Fibroblast of peridontal ligament (primary cell): ENCODE data around the gene FAM50A.
"Not testable (repeated sequence)": the region's sequence is repeated elsewhere in the genome, so short reads cannot be mapped to it uniquely, and the experiment has no call there.

Experiments
- DNase-seq: peaks from one replicate; pipeline ENCODE4 v3.0.0-alpha.2; 2010; ENCODE audit errors: extremely low read depth

FAM50A gene

DNA sequence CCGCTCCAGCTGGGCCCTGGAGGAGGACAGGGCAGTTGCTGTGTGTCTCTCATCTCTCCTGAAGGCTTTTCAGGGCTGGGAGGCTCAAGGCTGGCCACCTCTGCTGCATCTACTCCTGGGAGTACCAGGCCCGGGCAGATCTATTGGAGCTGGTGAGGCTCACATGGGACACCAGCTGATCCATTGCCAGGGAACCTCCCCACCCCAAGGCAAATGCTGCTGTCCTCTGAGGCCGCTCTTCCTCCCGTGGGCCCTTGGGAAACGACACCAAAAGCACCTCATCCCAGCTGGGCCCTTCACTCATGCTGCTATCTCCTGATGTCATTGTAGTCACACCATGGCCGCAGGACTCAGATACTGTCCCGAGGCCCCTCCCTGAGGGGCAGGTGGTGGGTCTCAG, 38.8 kb downstream of the FAM50A start:
- DNase-seq = no peak

DNA sequence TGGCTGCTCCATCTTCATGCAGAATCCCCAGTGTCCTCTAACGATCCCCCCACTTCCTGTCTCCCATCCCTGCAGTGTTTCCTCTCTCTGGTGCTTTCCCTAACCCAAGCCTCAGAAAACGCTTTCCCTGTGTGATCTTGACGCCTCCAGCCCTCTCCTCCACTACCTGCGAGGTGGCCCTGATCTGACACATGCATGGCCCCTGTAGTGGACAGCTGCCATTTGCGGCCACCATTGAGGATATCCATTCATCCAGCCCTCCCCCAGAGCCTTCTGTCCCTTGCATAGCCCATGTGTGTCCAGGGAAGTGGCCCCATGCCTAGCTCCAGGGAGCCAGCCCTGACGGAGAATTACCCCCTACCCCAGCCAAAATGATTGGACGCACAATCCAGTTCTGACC, 39.4 kb downstream of the FAM50A start:
- no peak for DNase-seq

DNA sequence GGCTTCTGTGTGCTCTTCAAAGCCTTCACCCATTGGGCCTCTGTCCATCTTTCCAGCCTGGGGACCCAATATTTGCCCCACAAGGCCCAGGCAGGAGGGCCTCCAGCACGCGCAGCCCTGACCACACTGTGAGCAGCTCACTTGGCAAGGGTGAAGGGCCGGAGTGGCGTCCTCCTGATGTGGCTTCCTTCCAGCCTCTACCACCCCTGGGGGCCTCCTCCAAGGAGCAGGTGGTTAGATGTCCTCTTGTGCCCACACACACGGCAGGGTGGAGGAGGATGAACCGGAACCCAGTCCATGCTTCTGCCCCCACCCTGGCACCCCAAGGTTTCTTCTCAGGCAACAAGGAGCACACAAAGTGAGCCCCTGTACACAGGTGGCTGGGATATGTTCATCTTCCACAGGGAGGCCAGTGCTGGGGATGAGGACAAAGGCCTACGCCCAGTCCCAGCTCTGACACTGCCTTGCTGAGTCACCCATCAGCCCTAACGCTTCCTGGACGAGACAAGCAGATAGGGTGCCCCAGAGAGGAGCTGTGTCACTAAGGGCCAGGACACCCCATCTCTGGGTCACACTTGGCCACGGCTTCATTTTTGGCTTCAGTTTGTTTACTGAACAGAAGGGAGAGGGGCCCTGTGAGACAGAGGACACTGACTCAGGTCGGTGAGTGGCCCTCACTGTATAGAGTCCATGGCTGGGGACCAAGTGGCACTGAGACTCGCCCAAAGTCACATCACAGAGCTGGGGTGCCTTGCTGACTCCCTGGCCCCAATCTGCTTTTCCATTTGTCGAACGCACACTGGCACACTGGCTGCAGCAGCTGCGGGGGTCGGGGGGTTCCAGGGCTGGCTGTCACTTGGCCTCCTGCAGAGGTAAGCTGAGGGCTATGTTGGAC, 40.6 kb downstream of the FAM50A start:
- DNase-seq = no peak

DNA sequence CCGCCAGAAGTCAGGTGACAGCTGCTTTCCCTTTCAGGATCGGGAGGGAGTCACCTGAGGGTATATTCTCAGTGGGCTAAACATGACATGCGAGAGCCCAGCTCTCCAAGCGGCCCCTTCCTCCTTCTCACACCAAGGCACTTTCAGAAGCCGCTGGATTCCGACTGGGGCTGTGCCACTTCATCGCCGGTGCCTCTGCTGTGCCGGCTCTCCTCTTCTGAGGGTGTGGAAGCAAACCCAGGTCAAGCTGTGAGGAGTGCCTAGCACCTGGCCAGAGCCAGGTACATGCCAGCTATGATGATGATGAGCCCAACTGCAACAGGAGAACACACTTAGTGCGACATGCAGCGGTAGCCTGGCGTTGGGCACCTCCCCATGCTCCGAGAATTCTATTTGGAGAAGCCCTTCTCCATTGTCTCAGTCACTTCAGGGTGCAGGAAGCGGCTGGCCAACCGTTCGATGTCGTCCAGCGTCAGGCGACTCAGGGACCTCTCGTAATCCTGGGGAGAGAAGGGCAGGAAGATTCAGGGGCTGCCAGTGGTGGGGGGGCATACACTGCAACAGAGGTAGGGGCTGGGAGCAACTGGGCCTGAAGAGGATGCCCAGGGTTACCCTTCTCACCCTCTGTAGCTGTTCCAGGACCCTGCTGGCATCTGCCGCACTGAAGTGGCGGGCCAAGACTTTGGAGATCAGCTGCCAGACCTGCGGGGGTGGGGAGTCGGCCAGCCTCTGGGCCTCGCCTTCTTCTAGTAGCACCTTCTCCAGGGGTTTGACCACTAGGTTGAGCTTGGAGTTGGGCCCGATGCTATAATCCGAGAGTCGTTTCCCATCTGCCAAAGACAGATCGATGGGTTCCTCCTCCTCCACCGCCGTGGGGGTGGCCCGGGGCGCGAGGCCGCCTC, 41.5 kb downstream of the FAM50A start:
- no peak for DNase-seq

DNA sequence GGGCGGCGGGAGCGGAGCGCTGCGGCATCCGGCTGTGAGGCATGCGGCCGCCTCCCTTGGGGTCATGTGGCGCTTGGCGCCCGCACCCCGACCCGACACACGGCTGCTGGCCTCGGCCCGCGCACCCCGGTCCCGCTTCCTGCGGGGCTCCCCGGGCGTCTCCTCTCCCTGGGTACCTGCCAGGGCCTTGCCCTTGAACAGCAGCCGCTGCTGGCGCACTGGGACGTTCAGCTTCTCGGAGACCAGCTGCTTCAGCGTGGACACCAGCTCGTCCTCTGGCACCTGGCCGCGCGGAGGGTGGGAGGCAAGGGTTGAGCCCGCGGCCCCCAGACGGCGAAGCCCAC, 42.1 kb downstream of the FAM50A start:
- DNase-seq = no peak

DNA sequence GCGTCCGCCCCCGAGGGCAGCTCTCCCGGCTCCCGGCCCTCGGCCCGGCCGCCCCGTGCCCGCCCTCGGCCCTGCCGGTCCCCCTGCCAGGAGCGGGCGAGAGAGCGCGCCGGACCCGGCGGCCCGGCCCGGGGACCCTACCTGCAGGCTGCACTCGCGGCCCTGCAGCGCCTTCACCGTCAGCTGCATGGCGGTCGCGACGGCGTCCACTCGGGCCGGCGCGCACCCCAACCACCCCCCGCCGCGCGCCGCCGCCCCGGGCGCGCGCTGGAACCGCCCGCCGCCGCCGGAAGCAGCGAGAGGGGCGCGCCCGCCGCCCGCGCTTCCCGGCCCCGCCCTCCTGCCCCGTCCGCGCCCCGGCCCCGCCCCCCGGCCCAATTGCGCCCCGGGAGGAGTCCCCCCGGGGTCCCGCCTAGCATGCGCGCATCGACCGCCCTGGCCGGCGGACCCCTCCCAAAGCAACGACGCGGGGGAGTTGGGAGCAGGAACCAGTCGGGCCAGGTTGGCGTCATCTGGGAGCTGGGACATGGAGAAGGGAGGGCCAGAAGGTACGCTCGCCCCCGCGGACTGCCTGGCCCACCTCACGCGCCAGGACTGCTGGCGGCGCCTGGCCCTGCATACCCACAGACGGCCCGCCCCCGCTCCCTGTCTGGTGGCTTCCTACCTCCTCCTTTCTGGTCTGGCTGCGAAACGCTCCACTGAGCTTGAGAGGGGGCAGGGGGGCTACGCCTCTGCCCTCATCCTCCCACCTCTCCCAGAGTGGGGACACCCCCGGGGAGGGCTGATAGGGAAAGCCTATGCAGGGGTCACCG, 42.7 kb downstream of the FAM50A start, which contains the start of gene UBL4A:
Gene UBL4A (minus strand): TSS at position 220 of the 812 bp plus-strand sequence. CDS start 31 bp downstream, at position 189.
- DNase-seq = no peak

DNA sequence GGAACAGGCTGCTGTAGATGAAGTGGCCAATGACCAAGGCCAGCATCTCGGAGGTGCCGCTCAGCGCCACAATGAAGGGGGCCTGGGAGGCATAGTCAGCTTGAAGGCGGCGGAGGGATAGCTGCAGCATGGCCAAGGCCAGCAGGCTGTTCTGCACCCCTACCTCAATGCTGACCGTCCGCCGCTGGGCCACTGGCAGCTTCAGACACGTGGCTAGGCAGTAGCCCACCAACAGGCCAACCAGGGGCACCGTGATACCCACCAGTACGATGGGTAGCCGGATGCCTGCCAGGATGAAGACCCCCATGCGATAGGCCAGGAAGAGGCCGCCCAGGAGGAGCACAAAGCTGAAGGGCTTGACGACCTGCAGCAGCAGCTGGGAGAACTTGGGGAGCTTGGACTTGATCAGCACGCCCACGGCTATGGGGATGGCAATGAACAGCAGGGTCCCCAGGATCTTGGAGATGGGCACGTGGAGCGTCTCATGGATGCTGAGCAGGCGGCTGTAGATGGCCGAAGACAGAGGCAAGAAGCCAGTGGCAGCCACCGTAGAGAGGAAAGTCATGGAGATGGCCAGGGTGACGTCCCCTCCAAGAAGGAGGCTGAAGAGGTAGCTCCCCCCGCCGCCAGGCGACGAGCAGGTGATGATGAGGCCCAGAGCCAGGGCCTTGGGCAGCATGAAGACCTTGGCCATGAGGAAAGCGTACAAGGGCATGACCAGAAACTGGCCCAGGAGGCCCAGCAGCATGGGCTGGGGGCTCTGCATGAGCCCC, 43.8 kb downstream of the FAM50A start:
- no peak for DNase-seq

DNA sequence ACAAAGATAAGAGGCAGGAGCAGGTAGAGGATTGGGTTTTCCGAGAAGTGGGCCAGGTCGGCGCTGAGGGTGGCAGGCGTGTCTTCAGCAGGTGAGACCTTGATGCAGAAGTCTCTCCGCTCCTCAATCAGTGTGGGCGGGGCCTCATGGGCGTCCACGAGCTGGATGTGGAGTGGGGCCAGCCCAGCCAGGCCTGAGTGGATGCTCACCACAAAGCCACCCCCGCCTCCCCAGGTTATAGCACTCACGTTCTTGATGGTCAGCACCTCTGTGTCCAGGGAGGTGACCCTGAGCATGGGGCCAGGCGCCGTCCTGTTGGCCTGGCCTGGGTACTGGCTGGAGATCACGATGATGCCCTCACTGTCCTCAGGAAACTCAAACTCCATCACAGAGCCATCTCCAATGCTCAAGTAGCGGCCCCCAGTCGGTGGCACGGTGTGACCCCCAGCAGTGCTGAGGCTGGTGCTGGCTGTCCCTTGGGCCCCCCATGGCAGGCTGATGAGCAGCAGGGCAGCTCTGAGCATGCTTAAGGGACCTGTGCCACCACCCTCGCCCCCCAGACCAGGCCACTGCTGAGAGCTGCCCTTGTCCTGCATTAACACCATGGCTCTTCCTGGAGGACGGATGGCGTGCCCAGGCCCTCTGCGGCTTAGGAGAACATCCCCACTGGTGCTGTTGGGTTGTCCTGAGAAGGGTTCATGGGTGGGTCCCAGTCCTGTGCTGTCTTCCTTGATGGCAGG, 44.6 kb downstream of the FAM50A start:
- DNase-seq = no peak

DNA sequence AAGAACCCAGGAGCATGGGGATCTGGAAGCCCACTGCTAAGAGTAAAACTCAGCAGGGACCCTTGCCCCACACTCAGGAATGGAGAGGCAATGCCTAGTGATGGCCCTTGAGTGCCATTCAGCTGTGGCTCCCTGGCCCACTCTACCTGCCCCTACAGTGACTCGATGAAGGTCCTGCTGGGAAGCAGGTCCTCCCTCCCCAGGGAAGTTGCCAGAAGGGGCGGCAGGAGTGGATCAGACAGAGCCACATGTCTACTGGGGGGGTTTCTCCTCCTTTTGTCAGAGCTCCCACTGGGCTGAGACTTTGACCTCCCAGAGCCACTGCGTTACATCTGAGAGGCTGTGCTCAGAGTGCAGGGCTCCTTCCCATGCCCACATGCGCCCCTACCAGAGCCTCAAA, 45.2 kb downstream of the FAM50A start:
- DNase-seq = no peak

DNA sequence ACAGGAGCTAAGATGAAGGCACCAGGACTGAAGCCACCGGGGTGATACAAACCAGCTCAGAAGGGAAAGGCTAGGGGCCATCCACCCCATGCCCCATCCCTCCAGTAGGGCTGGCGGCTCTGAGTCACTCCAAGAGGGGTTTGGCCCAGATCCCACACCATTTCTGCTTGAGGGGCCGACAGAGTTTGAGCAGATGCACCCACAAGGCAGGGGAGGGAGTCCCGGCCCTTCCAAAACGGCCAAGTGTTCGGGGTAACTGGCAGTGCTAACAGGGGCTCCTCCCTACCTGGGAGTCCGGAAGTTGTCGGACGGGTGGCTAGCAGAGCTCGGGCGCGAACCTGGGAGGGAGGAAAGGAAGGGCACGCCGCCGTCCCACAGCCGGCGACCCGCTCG, 46.1 kb downstream of the FAM50A start:
- peak; percentile 53 for DNase-seq

DNA sequence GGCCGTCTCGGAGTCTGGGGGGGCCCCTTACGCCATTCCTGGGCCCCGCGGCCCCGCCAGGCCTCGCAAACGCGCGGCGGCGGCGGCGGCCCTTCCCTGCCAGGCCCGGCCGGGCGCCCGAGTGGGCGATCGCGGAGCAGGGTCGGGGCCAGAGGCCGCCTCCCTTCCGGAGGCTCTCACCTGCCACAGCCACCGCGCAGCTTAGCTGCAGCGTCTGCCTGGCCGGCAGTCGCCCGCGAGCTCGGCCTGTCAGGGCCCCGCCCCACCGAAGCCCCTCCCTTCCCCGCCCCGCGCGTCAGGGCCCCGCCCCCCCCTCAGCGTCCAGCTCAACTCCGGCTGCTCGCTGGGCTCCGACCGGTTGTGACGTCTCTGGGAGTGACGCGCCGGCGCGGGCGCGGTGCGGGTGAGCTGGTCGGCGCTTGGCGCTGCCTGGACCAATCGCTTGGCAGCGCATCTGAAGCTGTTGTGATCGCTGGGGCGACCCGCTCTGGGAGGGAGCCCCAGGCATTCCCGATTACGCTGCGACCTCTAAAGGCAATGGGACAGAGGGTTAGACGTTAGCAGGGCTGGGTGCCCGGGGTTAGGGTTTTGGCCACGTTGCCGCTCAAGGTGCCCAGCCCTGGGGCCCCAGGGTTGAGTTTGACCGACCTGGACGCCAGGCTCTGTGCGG, 46.6 kb downstream of the FAM50A start, which contains the start of gene SLC10A3:
Gene SLC10A3 (minus strand): TSS at position 216 of the 670 bp plus-strand sequence. CDS start 1,689 bp downstream, outside the sequence.
- DNase-seq = peak; percentile 88

DNA sequence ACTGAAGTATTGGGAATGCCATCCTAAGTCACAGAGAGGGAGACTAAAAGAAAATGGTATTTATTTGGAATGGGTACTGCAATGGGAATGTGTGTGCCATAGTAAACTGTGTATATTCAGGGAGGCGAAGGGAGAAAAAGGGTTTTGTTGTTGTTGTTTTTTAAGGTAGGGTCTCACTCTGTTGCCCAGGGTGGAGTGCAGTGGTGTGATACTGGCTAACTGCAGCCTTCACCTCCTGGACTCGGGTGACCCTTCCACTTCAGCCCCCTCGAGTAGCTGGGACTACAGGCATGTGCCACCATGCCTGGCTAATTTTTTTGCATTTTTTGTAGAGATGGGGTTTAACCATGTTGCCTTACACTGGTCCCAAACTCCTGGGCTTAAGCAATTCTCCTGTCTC, 50.8 kb downstream of the FAM50A start:
- no peak for DNase-seq

DNA sequence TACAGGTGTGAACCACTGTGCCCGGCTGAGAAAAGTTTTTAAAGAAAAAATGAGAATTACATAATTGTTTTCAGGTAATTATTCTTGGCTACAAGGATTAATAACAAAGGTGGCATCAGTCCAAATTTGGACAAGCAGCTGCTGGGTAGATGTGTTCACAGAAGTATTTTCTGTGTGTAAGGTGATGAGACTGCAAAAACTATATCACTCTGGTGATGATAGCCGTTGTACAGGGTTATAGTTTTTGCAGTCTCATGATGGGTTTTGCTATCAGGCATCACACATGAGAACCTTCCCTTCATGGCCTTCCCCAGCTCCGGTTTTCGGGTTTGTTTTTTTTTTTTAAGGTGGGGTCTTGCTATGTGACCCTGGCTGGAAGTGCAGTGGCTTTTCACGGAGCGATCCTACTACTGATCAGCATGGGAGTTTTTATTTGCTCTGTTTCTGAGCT, 51.6 kb downstream of the FAM50A start:
- DNase-seq = no peak

DNA sequence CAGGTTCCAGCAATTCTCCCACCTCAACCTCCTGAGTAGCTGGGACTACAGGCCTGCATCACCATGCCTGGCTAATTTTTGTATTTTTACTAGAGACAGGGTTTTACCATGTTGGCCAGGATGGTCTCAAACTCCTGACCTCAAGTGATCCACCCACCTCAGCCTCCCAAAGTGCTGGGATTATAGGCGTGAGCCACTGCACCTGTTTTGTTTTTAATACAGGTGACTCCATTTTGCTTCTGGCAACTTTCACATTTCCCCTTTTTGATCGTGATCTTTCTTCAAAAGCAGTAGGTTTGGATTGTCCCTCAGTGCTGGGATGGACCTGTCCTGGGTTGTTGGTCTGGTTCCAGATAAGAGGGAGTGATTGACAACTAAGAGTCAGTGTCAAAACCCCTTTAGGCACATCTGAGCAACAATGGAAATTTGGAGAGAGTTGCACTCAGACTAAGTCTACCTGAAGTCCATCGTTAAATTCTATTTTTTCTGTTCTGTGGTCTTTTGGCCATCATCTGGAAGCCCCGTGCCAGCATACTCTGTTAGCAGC, 52.7 kb downstream of the FAM50A start:
- not testable (repeated sequence) for DNase-seq
